HUES6 (cell line): ENCODE data around the gene BRAT1.

Experiments used
- H3K27ac ChIP-seq: 2 replicates; pipeline ENCODE4 v1.7.0; 2013; ENCODE audit warnings: low read depth, mild to moderate bottlenecking, low read length, inconsistent platforms
- H3K27me3 ChIP-seq: 2 replicates; pipeline ENCODE4 v1.6.1; 2013; ENCODE audit warnings: low read length; ENCODE audit not compliant: control insufficient read depth, insufficient read depth
- H3K36me3 ChIP-seq: 2 replicates; pipeline ENCODE4 v1.6.1; 2013; ENCODE audit warnings: low read length; ENCODE audit not compliant: control insufficient read depth, insufficient read depth
- H3K4me1 ChIP-seq: 2 replicates; pipeline ENCODE4 v1.6.1; 2013; ENCODE audit warnings: low read length; ENCODE audit not compliant: control insufficient read depth, insufficient read depth
- H3K4me3 ChIP-seq: 2 replicates; pipeline ENCODE4 v1.5.1; 2013; ENCODE audit warnings: low read depth, low read length
- H3K9ac ChIP-seq: one replicate; pipeline ENCODE4 v1.6.1; 2013; ENCODE audit warnings: mild to moderate bottlenecking, low read length
- H3K9me3 ChIP-seq: 2 replicates; pipeline ENCODE4 v1.6.1; 2013; ENCODE audit warnings: low read depth, low read length; ENCODE audit not compliant: control insufficient read depth, insufficient read depth

Gene BRAT1

DNA sequence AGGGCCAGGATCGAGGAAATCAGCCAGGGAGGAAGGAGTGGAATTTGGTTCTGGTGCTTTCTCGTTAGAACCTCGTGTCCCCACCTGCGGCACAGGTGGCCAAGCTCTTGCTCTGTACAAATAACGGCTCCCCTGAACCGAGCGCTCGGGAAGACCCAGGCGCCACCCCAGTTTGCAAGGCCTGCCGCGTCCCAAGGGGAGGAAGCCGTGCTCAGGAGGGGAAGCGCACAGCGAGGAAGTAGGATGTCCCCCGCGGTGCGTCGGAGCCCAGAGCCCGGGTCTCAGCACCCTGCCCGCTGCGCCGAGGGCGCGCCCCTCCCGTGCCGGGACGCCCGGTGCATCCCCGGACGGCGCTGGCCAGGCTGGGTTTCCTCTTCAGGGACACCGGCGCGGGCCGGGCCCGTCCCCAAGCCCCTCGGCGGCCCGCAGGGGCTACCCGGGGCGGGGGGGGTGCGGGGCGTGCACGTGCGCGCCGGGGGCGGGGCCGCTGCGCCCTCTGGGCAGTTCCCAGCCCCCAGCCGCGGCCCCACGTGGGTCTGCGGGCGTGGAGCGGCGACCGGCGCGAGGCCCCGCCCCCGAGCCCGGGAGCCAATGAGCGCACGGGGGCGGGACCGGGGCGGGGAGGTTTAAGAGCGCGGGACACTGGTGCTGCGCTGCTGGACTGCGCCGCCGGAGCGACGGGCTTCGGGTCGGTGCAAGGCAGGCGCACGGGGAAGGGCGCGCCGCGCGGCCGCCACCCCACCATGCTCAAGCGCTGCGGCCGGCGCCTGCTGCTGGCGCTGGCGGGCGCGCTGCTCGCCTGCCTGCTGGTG, 36.0 kb downstream of the BRAT1 start, which contains the start of gene LFNG:
Gene LFNG (plus strand): TSS at position 656 of the 812 bp plus-strand sequence. CDS start 88 bp downstream, at position 744.
- H3K9ac ChIP-seq = peak within 1 kb of the TSS; percentile 64
- no peaks in the 10 kb centered on the region for H3K36me3 ChIP-seq
- H3K4me1 ChIP-seq = peaks cover 69% of the 10 kb centered on the region
- peaks cover 57% of the 10 kb centered on the region for H3K27me3 ChIP-seq
- H3K4me3 ChIP-seq = peak within 1 kb of the TSS; percentile 78
- no peaks in the 10 kb centered on the region for H3K9me3 ChIP-seq
- H3K27ac ChIP-seq = no peak within 1 kb of the TSS

DNA sequence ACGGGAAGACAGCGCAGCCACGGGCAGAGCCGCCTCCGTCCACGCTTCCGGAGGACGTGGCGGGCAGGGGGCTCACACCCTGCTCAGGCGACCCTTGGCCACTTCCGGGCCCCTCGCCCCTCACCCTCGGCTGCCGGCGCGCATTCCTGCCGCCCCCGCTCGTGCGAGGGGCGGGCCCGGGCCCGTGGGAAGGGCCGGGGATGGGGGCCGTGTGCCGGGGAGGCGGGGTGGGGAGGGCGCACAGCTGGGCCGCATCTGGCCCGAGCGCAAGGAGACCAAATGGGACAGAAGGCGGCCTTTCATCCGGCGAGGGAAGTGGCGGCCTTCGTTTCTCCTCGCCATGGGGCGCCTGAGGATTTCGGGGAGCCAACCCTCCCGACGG, 36.6 kb downstream of the BRAT1 start:
- Histone ChIP-seq H3K9ac (peak overlapping the region; percentile 64), H3K27ac (no peak overlapping the region), H3K9me3 (no peaks in the 10 kb centered on the region), H3K4me3 (peak overlapping the region; percentile 78), H3K27me3 (peaks cover 56% of the 10 kb centered on the region), H3K4me1 (peaks cover 63% of the 10 kb centered on the region), H3K36me3 (no peaks in the 10 kb centered on the region)

DNA sequence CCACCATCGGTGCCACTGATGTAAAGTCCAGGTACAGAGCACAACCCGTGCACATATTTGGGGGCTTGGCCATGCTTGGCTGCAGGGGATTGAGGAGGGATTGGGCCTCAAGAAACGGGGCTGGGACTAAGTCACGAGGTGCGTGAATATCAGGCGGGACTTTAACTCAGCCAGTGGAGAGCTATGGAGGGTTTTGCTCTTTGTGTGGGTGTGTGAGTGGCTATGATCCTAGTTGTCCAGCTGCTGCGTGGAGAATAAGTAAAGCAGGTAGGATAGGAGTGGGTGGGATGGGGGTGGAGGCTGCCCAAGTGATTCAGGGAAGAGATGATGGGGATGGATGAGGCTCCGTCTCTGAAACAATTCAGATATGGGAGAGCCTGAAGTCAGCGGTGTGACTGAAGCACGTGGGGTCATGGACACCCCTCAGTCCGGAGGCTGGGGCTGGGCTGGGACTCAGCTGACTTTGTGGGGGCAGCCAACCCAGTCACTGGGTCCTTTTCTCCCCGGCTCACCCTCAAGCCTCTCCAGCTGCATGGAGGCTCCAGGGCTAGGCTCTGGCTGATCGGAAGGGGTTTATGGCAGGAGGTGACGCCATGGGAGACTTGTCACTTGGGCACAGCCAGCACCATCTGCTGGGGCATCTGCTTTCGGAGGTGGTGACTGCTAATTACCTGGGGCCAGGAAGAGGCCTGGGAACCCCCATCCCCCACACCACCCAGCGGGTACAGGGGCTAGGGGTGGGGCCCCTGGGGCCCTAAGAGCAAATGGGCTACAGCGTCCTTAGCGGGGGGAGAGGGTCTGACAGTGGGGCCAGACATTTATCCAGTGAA, 37.4 kb downstream of the BRAT1 start:
- Histone ChIP-seq H3K4me1 (peaks cover 55% of the 10 kb centered on the region), H3K9ac (no peak overlapping the region), H3K27ac (no peak overlapping the region), H3K27me3 (peaks cover 49% of the 10 kb centered on the region), H3K4me3 (peak overlapping the region; percentile 78), H3K36me3 (no peaks in the 10 kb centered on the region), H3K9me3 (no peaks in the 10 kb centered on the region)

DNA sequence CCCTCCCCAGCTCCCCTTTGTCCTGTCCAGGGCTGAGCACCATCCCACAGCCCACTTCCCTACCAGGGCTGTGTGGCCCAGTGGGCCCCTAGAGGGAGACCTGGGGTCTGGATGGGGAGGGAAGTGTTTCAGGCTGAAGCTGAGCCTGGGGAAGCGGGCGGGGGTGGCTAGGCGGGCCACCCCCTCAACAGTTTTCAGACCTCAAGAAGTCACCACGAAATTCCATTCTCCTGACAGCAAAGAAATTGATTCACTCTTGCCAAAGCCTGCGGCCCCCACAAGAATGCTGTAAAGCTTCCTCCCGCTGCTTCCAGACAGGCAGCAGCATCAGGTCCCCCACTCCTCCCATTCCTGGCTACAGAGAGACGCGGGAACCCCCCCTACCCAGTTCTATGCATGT, 38.3 kb downstream of the BRAT1 start:
- no peaks in the 10 kb centered on the region for H3K36me3 ChIP-seq
- peaks cover 42% of the 10 kb centered on the region for H3K27me3 ChIP-seq
- no peak overlapping the region for H3K27ac ChIP-seq
- peaks cover 47% of the 10 kb centered on the region for H3K4me1 ChIP-seq
- H3K9ac ChIP-seq = no peak overlapping the region
- no peaks in the 10 kb centered on the region for H3K9me3 ChIP-seq
- no peak overlapping the region for H3K4me3 ChIP-seq

DNA sequence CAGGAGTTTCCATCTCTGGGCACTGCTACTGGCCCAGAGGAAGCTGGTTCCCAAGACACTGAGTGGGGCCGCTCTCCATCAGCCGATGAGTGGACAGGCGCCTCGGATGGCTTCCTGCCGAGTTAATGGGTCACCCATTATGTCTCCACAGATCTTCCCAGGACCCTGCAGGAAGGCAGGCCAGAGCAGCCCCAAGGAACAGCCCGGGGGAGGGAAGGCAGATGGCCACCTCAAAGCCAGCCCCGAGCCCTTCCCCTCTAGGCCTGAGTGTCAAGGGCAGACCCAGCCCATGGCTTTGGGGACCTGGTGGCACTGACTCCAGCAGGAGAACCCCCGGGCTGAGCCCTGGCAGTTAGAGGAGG, 39.1 kb downstream of the BRAT1 start:
- Histone ChIP-seq H3K27ac (no peak overlapping the region), H3K4me3 (no peak overlapping the region), H3K9ac (no peak overlapping the region), H3K9me3 (no peaks in the 10 kb centered on the region), H3K36me3 (no peaks in the 10 kb centered on the region), H3K27me3 (peaks cover 33% of the 10 kb centered on the region), H3K4me1 (peaks cover 42% of the 10 kb centered on the region)

DNA sequence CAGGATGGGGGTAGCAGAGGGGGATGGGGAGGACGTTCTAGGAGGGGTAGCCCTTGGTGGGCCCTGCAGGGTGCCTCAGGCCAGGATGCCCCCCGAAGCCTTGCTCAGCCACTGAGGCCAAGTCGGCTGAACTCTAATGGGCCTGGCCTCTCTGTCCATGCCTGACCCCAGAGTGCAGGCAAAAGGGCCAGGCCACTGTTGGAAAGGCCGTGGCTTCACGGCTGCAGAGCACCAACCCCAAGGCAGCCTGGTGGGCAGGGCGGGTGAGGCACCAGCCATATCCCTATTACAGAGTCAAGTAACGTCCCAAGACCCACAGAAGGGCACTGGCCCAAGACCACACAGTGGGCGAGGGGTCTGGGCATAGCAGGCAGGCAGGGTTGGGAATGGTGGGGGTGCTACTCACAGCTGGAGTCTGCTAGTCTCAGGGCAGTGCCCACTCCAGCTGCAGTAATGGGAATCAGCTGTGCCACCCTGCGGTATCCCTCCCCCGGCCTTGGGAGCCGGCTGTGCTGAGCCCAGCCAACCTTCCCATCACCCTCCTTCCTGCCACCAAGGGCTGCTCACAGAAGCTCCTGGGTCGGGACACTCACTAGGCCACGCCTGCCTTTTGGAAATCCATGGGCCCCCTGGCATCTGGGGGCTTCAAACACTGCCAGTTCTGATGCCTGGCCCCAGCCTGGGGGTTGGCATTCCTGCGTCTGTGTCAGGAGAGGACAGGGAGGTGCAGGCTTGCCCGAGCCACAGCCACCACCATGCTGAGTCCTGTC, 39.7 kb downstream of the BRAT1 start:
- Histone ChIP-seq H3K36me3 (no peaks in the 10 kb centered on the region), H3K27me3 (peaks cover 28% of the 10 kb centered on the region), H3K4me3 (no peak overlapping the region), H3K4me1 (peaks cover 43% of the 10 kb centered on the region), H3K9ac (no peak overlapping the region), H3K27ac (no peak overlapping the region), H3K9me3 (no peaks in the 10 kb centered on the region)

DNA sequence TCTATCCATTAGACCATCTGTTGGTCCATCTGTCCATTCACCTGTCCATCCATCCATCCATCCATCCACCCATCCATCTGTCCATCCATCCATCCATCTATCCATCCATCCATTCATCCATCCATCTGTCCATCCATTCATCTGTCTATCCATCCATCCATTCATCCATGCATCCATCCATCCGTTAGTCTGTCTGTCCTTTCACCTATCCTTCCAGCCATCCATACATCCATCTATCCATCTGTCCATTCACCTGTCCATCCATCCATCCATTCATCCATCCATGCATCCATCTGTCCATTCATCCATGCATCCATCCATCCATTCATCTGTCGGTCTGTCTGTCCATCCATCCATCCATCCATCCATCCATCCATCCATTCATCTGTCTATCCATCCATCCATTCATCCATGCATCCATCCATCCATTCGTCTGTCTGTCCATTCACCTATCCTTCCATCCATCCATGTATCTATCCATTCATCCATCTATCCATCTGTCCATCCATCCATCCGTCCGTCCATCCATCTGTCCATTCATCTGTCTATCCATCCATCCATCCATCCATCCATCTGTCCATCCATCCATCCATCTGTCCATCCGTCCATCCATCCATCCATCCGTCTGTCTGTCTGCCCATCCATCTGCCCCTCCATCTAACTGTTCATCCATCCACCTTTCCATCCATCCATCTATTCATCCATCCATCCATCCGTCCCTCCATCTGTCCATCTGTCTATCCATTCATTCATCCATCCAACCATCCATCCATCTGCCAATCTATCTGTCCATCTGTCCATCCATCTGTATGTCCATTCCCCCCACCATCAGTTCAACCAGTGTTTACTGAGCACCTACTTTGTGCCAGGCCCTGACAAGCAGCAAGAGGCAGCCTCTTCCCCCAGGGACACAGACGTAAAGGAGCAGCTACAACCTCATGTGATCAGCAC, 40.6 kb downstream of the BRAT1 start:
- Histone ChIP-seq H3K27ac (no peak overlapping the region), H3K36me3 (no peaks in the 10 kb centered on the region), H3K27me3 (peaks cover 22% of the 10 kb centered on the region), H3K9me3 (no peaks in the 10 kb centered on the region), H3K9ac (no peak overlapping the region), H3K4me3 (no peak overlapping the region), H3K4me1 (peaks cover 41% of the 10 kb centered on the region)

DNA sequence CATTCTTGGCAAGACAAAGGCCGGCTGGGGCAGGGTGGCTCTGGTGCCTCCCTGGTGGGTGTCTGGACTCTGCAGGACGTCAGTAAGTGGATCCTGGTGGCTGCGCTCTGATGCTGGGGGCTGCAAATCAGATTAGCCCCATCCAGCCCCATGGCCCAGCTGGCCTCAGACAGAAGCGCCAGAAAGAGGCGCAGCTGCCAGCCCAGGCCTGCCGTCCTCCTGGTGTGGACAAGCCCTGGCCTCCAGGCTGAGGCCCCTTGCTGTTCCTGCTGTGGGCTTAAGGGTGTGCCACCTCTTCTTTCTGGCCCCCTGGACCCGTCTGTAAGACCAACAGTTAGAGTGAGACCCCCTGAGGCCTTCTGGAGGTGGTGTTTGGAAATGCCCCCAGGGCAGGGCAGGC, 41.6 kb downstream of the BRAT1 start:
- Histone ChIP-seq H3K4me1 (peaks cover 44% of the 10 kb centered on the region), H3K27ac (no peak overlapping the region), H3K4me3 (no peak overlapping the region)

DNA sequence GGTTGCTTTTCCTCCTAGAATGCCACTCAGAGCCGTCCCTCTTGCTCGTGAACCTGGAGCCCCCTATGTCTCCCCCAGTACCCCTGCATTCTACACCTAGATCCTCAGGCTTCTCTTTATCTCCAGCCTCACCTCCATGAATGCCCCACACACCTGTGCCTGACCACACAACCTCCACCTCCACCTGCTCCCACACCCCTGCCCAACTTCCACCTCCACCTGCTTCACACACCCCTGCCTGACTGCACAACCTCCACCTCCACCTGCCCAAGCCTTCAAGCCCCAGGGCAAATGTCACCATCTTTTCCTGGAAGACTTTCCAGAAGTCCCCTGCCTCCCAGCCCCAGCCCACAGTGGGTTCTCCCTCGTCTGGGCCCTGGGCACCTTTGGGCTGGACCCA, 42.6 kb downstream of the BRAT1 start:
- no peak overlapping the region for H3K4me3 ChIP-seq
- H3K9me3 ChIP-seq = no peaks in the 10 kb centered on the region
- peaks cover 7% of the 10 kb centered on the region for H3K27me3 ChIP-seq
- H3K4me1 ChIP-seq = peaks cover 39% of the 10 kb centered on the region
- H3K9ac ChIP-seq = no peak overlapping the region
- H3K36me3 ChIP-seq = no peaks in the 10 kb centered on the region
- no peak overlapping the region for H3K27ac ChIP-seq

More for the DNA sequence above, 41.6 kb downstream of the BRAT1 start:
- no peaks in the 10 kb centered on the region for H3K9me3 ChIP-seq
- H3K36me3 ChIP-seq = no peaks in the 10 kb centered on the region
- peaks cover 17% of the 10 kb centered on the region for H3K27me3 ChIP-seq
- H3K9ac ChIP-seq = no peak overlapping the region

DNA sequence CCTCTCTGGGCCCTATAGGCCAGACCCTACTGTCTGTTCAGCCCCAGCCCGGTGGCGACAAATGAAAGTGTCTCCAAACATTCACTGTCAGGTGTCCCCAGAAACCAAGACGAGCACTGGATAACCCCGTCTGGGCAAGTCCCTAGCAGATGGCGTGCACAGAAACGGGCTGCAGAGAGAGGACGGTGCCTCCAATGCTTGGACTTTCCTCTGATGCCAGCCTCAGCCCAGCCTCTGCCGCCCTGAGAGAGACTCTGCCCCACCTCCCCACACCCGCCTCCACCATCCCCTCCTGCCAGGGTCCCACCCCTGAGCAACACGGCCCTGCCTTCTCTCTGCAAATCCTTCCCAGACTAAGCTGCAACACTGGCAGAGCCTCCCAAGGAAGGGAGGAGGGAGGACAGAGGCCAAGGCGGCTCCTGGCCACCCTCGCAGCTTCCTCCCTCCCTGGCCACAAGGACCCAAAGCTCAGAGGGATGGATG, 43.1 kb downstream of the BRAT1 start:
- H3K36me3 ChIP-seq = no peaks in the 10 kb centered on the region
- no peak overlapping the region for H3K4me3 ChIP-seq
- no peak overlapping the region for H3K9ac ChIP-seq
- H3K27me3 ChIP-seq = peaks cover 2% of the 10 kb centered on the region
- no peak overlapping the region for H3K27ac ChIP-seq
- H3K4me1 ChIP-seq = peaks cover 34% of the 10 kb centered on the region
- H3K9me3 ChIP-seq = no peaks in the 10 kb centered on the region
